Stimulated activated naive CD8-positive, alpha-beta T cell treated with anti-CD3 and anti-CD28 coated beads, Interleukin-15, Interleukin-2, amounts not matched to agents 100 U/mL and 50 U/mL, for 24 hours (primary cell): ENCODE results near the gene ALPI.
A peak's percentile ranks its signal among the peaks of the same experiment; 100 is the strongest.

Source experiments
- ATAC-seq: fragments of 150-1000 bp; cut with Tn5 transposase; one replicate; pipeline ENCODE4 v1.10.0; 2021
- DNase-seq: peaks from one replicate; pipeline ENCODE4 v3.0.0; 2021

Gene ALPI

DNA sequence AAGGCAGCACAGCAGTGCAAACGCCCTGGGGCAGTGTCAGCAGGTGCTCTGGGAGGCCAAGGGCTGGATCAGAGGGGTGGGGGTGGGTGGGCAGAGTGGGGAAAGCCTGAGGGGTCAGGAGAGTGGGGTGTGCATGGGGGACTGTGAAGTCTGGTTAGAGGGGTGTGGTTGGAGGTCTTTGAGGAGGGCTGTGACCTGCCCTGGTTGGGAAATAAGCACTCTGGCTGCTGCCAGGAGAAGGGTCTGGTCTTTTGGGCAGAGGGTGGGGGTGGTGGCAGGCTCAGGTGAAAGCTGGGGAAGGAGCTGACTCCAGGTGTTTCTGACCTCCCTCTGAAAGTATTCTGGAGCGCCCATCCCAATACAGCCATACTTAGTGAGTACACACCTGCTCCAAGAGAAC, 4.2 kb downstream of the ALPI start:
- DNase-seq = peak; percentile 1
- ATAC-seq = no peak

GRCh38 chr2:232463701-232464543, 8.0 kb downstream of the ALPI start:
- ATAC-seq (no peak), DNase-seq (no peak)

- ATAC-seq = no peak
- no peak for DNase-seq
Measured at GRCh38 chr2:232464544-232464885, 8.6 kb downstream of the ALPI start.

- DNase-seq = no peak
- ATAC-seq = no peak
Measured at GRCh38 chr2:232465061-232465460, 9.1 kb downstream of the ALPI start.

- DNase-seq (no peak), ATAC-seq (no peak)
Measured at GRCh38 chr2:232466221-232466620, 10.3 kb downstream of the ALPI start.

- ATAC-seq (no peak), DNase-seq (peak; percentile 0)
Measured at GRCh38 chr2:232473467-232473890, 17.5 kb downstream of the ALPI start.

DNA sequence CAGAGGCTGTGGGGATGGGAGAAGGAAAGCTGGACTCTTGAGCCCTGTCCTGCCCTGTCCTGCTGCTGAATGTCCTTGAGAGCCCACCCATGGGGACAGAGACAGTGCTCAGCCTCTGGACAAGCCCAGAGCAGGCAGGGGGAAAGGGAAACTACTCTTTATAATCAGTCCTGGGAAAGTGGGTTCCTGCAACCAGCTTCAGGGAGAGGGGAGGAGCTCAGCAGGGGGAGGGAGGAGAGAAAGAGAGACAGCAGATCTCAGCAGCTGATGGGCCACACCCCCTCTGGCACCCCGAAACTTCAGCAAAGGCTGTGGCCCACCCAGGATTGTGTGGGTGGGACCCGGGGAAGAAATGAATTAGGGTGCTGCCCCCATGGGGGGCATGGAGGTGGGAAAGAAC, 20.1 kb downstream of the ALPI start:
- ATAC-seq = no peak
- no peak for DNase-seq

- DNase-seq (no peak), ATAC-seq (no peak)
Measured at GRCh38 chr2:232476791-232477190, 20.8 kb downstream of the ALPI start.

- DNase-seq = no peak
- ATAC-seq = no peak
Measured at GRCh38 chr2:232477751-232478510, 22.0 kb downstream of the ALPI start.

DNA sequence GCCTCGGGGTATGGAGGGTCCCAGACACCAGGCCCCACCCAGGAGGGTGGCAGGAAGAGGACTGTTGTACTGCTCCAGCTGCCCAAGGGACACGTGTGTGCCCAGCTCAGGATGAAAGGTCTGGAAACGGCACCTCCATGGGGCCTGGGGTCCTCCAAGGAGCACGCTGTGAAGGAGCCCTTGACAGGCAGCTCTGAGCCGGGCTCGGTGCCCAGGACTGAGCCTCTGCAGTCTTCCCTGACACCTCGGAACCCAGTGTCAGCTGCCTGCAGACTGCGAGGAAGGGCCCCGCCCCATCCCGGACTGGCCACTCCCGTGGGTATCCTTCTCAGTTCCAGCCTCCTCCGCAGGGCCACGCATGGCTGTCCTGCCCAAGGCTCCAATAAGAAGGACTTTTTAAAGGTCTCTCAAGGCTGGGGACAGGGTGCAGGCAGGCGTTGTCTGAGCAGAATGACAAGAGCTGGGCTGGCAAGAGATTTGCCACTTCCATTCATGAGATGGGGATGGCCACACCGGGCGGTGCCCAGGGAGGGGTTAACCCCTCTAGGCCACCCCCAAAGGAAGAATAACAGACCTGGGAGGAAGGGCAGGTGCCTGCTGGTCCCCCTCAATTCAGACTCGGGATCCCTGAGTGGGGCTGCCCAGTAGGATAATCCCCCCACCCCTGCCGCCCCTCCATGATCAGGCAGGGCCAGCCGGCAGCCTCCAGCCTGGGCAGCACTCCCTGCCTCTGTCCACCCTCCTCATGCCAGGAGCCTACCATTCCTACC, 22.8 kb downstream of the ALPI start:
- ATAC-seq (no peak), DNase-seq (no peak)

DNA sequence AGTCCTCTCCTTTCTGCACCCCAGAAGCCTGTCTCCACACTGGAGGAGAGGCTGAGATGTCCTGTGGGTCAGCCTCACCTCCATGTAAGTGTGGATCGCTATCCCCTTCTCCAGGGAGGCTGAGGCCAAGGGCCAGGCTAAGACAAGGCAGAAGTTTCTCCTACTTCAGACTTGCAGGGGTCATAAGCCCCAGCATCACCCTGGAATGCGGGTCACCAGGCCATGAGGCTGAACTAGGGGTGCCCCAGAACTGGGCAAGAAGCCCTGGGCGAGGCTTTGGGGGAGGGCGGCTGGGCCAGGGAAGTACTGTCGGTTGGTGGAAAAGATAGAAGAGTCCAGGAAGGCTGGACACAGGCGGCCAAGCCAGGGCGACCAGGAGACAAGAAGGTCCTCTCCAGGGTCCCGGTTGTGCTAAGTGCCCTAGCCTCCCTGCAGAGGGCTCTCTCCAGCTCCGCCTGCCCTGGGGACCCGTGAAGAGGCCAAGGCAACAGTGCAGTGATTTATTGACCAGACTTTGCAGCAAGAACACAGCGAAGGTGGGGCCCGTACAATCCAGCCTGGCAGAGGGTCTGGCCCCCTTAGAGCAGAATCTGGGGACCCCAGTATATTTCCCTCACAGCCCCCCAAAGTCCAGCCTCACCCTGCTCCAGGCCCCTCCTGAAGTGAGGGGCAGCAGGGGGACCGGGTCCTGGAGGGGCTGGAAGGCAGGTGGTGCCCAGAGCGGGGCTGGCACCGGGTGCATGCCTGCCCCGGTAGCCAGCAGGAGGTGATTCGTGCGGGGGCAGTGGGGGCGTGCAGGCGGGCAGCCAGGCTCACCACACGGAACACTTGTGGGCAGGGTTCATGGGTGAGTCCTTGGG, 23.6 kb downstream of the ALPI start:
- ATAC-seq (no peak), DNase-seq (no peak)

DNA sequence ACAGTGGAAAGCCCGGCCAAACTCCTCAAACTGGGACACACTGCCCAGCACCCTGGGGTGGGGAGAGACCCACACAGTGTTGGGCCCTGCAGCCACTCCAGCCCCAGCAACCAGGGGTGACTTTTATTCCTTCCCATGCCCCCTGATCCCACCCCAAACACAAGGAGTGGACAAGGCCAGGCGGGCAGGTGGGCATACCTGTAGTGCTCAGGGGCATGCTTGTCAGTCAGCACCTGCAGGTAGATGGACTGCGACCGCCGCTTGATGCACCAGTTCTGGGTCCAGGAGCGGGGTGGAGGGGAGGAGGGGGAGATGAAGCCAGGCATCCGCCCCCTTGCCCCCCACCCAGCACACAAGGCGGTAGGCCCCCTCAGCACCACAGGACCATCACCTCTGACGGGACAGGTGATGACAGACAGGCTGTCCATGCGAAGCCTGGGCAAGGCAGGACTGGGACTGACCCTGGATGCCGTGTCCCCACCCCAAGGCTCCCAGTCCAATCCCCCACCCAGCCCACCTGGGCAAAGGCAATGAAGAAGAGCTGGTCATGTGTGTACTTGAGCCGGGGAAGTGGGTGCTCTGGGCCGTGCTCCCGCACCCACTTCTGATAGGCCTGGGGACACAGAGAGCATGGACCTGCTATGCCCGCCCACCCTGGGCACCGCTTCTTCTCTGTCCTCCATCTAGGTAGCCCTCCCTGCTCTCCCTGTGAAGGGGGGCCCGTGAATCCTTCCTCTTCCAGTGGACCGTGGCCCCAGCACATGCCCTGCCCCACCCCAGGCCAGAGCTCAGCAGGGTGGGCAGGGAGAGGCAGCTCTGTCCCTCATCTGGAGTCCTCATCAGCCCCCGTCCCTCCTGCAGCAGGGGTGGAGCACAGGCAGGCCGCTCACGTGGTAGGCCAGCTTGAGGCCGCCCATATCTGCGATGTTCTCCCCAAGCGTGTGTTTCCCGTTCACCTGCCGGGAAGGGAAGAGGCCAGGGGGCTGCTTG, 24.5 kb downstream of the ALPI start:
- DNase-seq (no peak), ATAC-seq (no peak)

DNA sequence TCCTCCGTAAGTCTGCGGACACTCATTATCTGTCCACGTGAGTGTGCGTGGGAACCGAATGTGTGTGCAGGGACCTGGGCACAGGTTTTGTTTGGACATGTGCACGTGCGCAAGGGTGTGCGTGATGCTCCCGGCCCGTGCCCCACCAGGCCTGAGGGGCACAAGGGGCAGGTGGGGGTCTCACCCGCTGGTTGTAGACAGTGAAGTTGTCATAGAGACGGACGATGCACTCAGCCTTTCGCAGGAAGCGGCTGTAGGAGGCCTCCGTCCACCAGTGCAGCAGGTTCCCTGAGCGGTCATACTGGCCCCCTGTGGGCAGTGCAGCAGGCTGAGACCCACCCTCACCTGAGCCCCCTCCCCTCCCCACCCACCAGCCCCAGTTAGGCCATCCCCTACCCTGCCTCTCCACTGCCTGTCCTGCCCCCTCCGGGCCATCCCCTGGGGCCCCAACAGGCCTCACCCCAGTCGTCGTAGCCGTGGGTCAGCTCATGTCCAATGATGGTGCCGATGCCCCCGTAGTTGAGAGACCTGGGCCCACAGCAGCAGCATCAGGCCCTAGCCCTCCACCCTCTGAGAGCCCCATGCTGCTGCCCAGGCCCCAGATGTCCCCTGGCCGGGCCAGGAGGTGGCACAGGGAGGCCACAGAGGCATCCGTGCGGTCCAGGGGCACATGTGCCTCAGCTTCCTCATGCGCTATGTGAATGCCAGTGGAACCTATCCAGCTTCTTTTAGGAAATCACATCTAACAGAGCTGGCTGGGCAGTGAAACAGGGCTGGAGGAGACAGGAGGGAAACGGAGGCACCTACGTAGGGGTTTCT, 25.6 kb downstream of the ALPI start:
- ATAC-seq (no peak), DNase-seq (no peak)

GRCh38 chr2:232482301-232483238, 26.6 kb downstream of the ALPI start:
- DNase-seq (no peak), ATAC-seq (no peak)

- ATAC-seq (no peak), DNase-seq (peak; percentile 0)
Measured at GRCh38 chr2:232483311-232483922, 27.5 kb downstream of the ALPI start.

DNA sequence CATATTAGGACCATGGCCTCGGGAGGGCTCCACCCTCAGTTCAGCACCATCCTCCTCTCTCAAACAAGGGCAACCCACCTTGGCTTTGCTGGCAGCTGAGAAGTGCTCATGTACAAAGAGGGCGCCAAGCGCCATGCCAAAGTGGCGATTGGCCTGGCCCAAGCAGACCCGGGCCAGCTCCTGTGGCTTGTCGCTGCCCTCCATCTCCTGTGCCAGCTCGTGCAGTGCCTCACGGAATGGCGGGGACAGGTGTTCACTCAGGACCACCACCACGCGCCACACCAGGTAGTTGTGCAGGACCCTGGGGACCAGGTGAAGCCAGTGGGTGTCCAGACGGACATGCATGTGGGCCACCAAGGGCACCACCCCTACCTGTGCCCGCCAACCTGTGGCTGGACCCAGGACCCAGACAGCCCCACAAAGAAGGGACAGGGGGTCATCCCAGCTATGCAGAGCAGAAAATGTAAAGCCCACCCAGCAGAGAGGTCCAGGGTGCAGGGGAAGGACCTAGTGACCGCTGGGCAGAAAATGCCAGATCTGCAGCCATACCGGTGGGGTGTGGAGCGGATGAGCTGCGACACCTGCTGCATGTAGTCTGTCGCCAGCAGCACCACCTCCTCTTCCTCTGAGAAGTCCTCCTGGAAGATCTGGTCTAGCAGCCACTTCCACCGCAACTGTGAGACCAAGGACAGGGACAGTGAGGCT, 28.1 kb downstream of the ALPI start:
- DNase-seq (peak; percentile 1), ATAC-seq (no peak)

- ATAC-seq (no peak), DNase-seq (peak; percentile 3)
Measured at GRCh38 chr2:232484628-232485347, 28.8 kb downstream of the ALPI start.
